ENCODE data around the gene PTBP3. TPM values are rescaled to one million over a fixed set of nuclear protein-coding genes. Genes with fewer than 3 reads are reported as not detected.

The PTBP3 gene
- polyA plus RNA-seq, 1 of the 3 experiments (the other 2 are of a cell fraction) = 6.1 TPM

GRCh38 chr9:112326194-112326593 lies 7.2 kb downstream of the PTBP3 start:
- H4K20me1 ChIP-seq (ENCODE audit: insufficient read depth) = peaks cover 80% of the 10 kb centered on the region

GRCh38 chr9:112325600-112325999 lies 7.8 kb downstream of the PTBP3 start:
- Histone ChIP-seq H3K27ac (ENCODE audit: low read depth in 2 of 2, low read length in 1 of 2) (no peak overlapping the region), H3F3A (replicated peaks; ENCODE audit: insufficient read depth) (peaks cover 9% of the 10 kb centered on the region), H3K9ac (no peak overlapping the region), H3K4me3 (ENCODE audit: low read depth in 2 of 2, low read length in 1 of 2) (no peak overlapping the region), H3K9me3 (no peaks in the 10 kb centered on the region), H3K9me2 (no peaks in the 10 kb centered on the region), H3K36me3 (replicated peaks in 1 of 2; ENCODE audit: control insufficient read depth in 1 of 2, insufficient read depth in 2 of 2, low read length in 1 of 2) (peaks cover 0 to 11% of the 10 kb centered on the region in 2 experiments), H3K27me3 (ENCODE audit: insufficient read depth) (no peaks in the 10 kb centered on the region), H3K4me2 (no peak overlapping the region), H3K79me2 (ENCODE audit: insufficient read depth) (peaks cover 100% of the 10 kb centered on the region), H2AFZ (ENCODE audit: low read depth) (no peak overlapping the region), H4K20me1 (ENCODE audit: insufficient read depth) (peaks cover 80% of the 10 kb centered on the region), H3K4me1 (ENCODE audit: control insufficient read depth in 1 of 2, insufficient read depth in 2 of 2, low read depth in 1 of 2, low read length in 1 of 2) (peaks cover 0 to 9% of the 10 kb centered on the region in 2 experiments; a peak in 2 of 4 replicates)
- ChIA-PET POLR2A (no interaction called here), CTCF (interaction anchor here (1.2 to 1.3 kb wide), 2 partner anchors 213 to 565 kb away, joined by 3 to 4 read pairs; no protein-coding TSS in a partner anchor)
- TF ChIP-seq MXI1 (IDR thresholded peaks at IDR 0.05; ENCODE audit: low read depth, low read length) = no peak
- no peak for TF ChIP-seq CTCF (IDR thresholded peaks at IDR 0.05)
- no peak for TF ChIP-seq CHD2 (IDR thresholded peaks at IDR 0.05; ENCODE audit: low read length, partially characterized antibody)
- TF ChIP-seq MEF2A (IDR thresholded peaks at IDR 0.05; ENCODE audit: borderline replicate concordance, low read depth) = no peak
- no peak for TF ChIP-seq GABPA (IDR thresholded peaks at IDR 0.05; ENCODE audit: low read depth)
- DNase-seq = no peak
- 87% methylated on average over 8 of the region's 8 CpGs for whole genome bisulfite sequencing (ENCODE audit: low lambda C conversion rate)

More at GRCh38 chr9:112326194-112326593, 7.2 kb downstream of the PTBP3 start:
- no peaks in the 10 kb centered on the region for H3K9me3 ChIP-seq
- H3K9me2 ChIP-seq = no peaks in the 10 kb centered on the region
- peaks cover 0 to 15% of the 10 kb centered on the region in 2 experiments; a peak in 2 of 4 replicates for H3K4me1 ChIP-seq (ENCODE audit: control insufficient read depth in 1 of 2, insufficient read depth in 2 of 2, low read depth in 1 of 2, low read length in 1 of 2)
- ChIA-PET CTCF (interaction anchor here (1.3 kb wide), 1 partner anchor 213 kb away, joined by 4 read pairs; no protein-coding TSS in a partner anchor), POLR2A (no interaction called here)
- DNase-seq = no peak
- no peaks in the 10 kb centered on the region for H3K27me3 ChIP-seq (ENCODE audit: insufficient read depth)
- peaks cover 0 to 7% of the 10 kb centered on the region in 2 experiments for H3K36me3 ChIP-seq (replicated peaks in 1 of 2; ENCODE audit: control insufficient read depth in 1 of 2, insufficient read depth in 2 of 2, low read length in 1 of 2)
- H3K9ac ChIP-seq = no peak overlapping the region
- H3K4me2 ChIP-seq = no peak overlapping the region
- 85% methylated on average over 3 of the region's 3 CpGs for WGBS (ENCODE audit: low lambda C conversion rate)
- no peak overlapping the region for H3K27ac ChIP-seq (ENCODE audit: low read depth in 2 of 2, low read length in 1 of 2)
- no peak for TF ChIP-seq POLR2AphosphoS5 (IDR thresholded peaks at IDR 0.05; ENCODE audit: low read depth, low read length)
- no peak for TF ChIP-seq RAD21 (IDR thresholded peaks at IDR 0.05; ENCODE audit: low read length)
- TF ChIP-seq CHD2 (IDR thresholded peaks at IDR 0.05; ENCODE audit: low read length, partially characterized antibody) = no peak
- TF ChIP-seq SIN3A (IDR thresholded peaks at IDR 0.05; ENCODE audit: borderline replicate concordance, low read depth, low read length) = no peak
- TF ChIP-seq ELF1 (IDR thresholded peaks at IDR 0.05) = no peak
- TF ChIP-seq IRF3 (IDR thresholded peaks at IDR 0.05; ENCODE audit: low read depth, low read length) = no peak
- no peak for TF ChIP-seq EP300 (IDR thresholded peaks at IDR 0.05; ENCODE audit: borderline replicate concordance in 1 of 2, low read depth in 1 of 2, low read length in 1 of 2)
- no peak for TF ChIP-seq MAX (IDR thresholded peaks at IDR 0.05; ENCODE audit: low read depth)
- no peak for TF ChIP-seq TAF1 (IDR thresholded peaks at IDR 0.05; ENCODE audit: borderline replicate concordance, low read depth, low read length)
- no peak for TF ChIP-seq MEF2A (IDR thresholded peaks at IDR 0.05; ENCODE audit: borderline replicate concordance, low read depth)
- no peak for TF ChIP-seq ZBTB33 (IDR thresholded peaks at IDR 0.05; ENCODE audit: borderline replicate concordance, low read depth)
- no peak overlapping the region for H2AFZ ChIP-seq (ENCODE audit: low read depth)
- H3F3A ChIP-seq (replicated peaks; ENCODE audit: insufficient read depth) = peaks cover 3% of the 10 kb centered on the region
- H3K4me3 ChIP-seq (ENCODE audit: low read depth in 2 of 2, low read length in 1 of 2) = no peak overlapping the region
- peaks cover 100% of the 10 kb centered on the region for H3K79me2 ChIP-seq (ENCODE audit: insufficient read depth)
